Fibroblast of lung (primary cell): ENCODE results near the gene SPAG9. TPM values are rescaled to one million over a fixed set of nuclear protein-coding genes. Genes with fewer than 3 reads are reported as not detected.

Source experiments
- DNase-seq, 2 donors: peaks; one replicate each; pipeline versions ENCODE4 v3.0.0 to v3.0.0-alpha.2; 2010; ENCODE audit warnings: low read depth in 2 of 2
- H2AFZ ChIP-seq: 2 replicates; pipeline ENCODE4 v1.5.1; 2012; ENCODE audit warnings: low read length, control low read depth, inconsistent platforms
- H3K27ac ChIP-seq: 2 replicates; pipeline ENCODE4 v1.5.1; 2011; ENCODE audit warnings: low read length, control low read depth; ENCODE audit not compliant: insufficient read depth
- H3K27me3 ChIP-seq: 2 replicates; pipeline ENCODE4 v1.5.1; 2011; ENCODE audit warnings: mild to moderate bottlenecking, low read length; ENCODE audit not compliant: control insufficient read depth, insufficient read depth
- H3K36me3 ChIP-seq: 2 replicates; pipeline ENCODE4 v1.5.1; 2011; ENCODE audit warnings: low read length; ENCODE audit not compliant: control insufficient read depth, insufficient read depth
- H3K4me1 ChIP-seq: 2 replicates; pipeline ENCODE4 v1.5.1; 2011; ENCODE audit warnings: low read length; ENCODE audit not compliant: control insufficient read depth, insufficient read depth; ENCODE audit errors: extremely low read depth
- H3K4me2 ChIP-seq: 2 replicates; pipeline ENCODE4 v1.5.1; 2011; ENCODE audit warnings: low read length, control low read depth; ENCODE audit not compliant: insufficient read depth; ENCODE audit errors: extremely low read depth
- H3K4me3 ChIP-seq, 4 experiments: fragments of 200-600 bp in 1 of 4; sonication (generic) in 1 of 4; replicated peaks in 1 of 4; 2 replicates each; pipeline ENCODE4 v1.5.1; 2011 to 2016; ENCODE audit warnings: low read length in 4 of 4, low read depth in 3 of 4, mild to moderate bottlenecking in 3 of 4, control low read depth in 2 of 4, inconsistent platforms in 1 of 4, mixed read lengths in 1 of 4; ENCODE audit not compliant: insufficient read depth in 1 of 4; ENCODE audit errors: control extremely low read depth in 1 of 4
- H3K79me2 ChIP-seq: 2 replicates; pipeline ENCODE4 v1.5.1; 2012; ENCODE audit warnings: mild to moderate bottlenecking, low read length, inconsistent platforms; ENCODE audit not compliant: control insufficient read depth, insufficient read depth
- H3K9ac ChIP-seq: 2 replicates; pipeline ENCODE4 v1.5.1; 2011; ENCODE audit warnings: mild to moderate bottlenecking, low read length, control low read depth; ENCODE audit not compliant: insufficient read depth
- H3K9me3 ChIP-seq: 2 replicates; pipeline ENCODE4 v1.5.1; 2012; ENCODE audit warnings: low read depth, low read length; ENCODE audit not compliant: control insufficient read depth, insufficient read depth
- H4K20me1 ChIP-seq: 2 replicates; pipeline ENCODE4 v1.5.1; 2011; ENCODE audit warnings: low read length; ENCODE audit not compliant: control insufficient read depth, insufficient read depth; ENCODE audit errors: extremely low read depth
- EZH2 ChIP-seq: IDR thresholded peaks from 2 replicates; pipeline ENCODE4 v1.5.1; 2012; ENCODE audit warnings: low read length, control low read depth, mild to moderate bottlenecking; ENCODE audit errors: missing control alignments
- polyA plus RNA-seq, 2 donors: library from polyadenylated mRNA; depleted of rRNA in 1 of 2; stranded (reverse) in 1 of 2; unstranded in 1 of 2; fragments of >200 nt; gene quantifications; 2 replicates each; pipeline ENCODE4 v1.2.1, GENCODE V29; 2011 to 2012; ENCODE audit warnings: missing spikeins in 1 of 2
- total RNA-seq: library from RNA; depleted of rRNA; stranded (reverse); fragments of >200 nt; gene quantifications from 2 replicates; pipeline ENCODE4 v1.2.1, GENCODE V29; 2014
- TF ChIP-seq, protein P1 (sequence below), 2 donors: IDR thresholded peaks in 1 of 2; conservative IDR thresholded peaks in 1 of 2; 1 replicate in 1 of 2; 2 replicates in 1 of 2; pipeline ENCODE4 v1.5.1; 2011 to 2012; ENCODE audit warnings: low read length in 2 of 2, control low read depth in 1 of 2, inconsistent platforms in 1 of 2, low read depth in 1 of 2, mild to moderate bottlenecking in 1 of 2

The SPAG9 gene
- total and polyA plus RNA-seq, 2 donors (not counting 1 experiment from before 2014, with no cell fraction given): 49.8 to 126 TPM

- Histone ChIP-seq H3K4me2 (no peak overlapping the region), H3K9me3 (no peaks in the 10 kb centered on the region), H3K27ac (no peak overlapping the region), H3K4me1 (peaks cover 2% of the 10 kb centered on the region), H4K20me1 (no peaks in the 10 kb centered on the region), H3K36me3 (peaks cover 2% of the 10 kb centered on the region), H3K27me3 (no peaks in the 10 kb centered on the region), H3K4me3 (no peak overlapping the region), H3K9ac (no peak overlapping the region), H3K79me2 (no peaks in the 10 kb centered on the region), H2AFZ (no peak overlapping the region)
- DNase-seq: no peak
- TF ChIP-seq, protein P1, sequence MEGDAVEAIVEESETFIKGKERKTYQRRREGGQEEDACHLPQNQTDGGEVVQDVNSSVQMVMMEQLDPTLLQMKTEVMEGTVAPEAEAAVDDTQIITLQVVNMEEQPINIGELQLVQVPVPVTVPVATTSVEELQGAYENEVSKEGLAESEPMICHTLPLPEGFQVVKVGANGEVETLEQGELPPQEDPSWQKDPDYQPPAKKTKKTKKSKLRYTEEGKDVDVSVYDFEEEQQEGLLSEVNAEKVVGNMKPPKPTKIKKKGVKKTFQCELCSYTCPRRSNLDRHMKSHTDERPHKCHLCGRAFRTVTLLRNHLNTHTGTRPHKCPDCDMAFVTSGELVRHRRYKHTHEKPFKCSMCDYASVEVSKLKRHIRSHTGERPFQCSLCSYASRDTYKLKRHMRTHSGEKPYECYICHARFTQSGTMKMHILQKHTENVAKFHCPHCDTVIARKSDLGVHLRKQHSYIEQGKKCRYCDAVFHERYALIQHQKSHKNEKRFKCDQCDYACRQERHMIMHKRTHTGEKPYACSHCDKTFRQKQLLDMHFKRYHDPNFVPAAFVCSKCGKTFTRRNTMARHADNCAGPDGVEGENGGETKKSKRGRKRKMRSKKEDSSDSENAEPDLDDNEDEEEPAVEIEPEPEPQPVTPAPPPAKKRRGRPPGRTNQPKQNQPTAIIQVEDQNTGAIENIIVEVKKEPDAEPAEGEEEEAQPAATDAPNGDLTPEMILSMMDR (conservative IDR thresholded peaks at IDR 0.05 in 1 of 2, IDR thresholded peaks at IDR 0.05 in 1 of 2; ENCODE audit: low read depth in 1 of 2, low read length in 2 of 2): no peak
- TF ChIP-seq EZH2: no peak
Observed at GRCh38 chr17:51012538-51012937, 108.1 kb downstream of the SPAG9 start.

GRCh38 chr17:51010173-51010675, 110.4 kb downstream of the SPAG9 start:
- Histone ChIP-seq H3K36me3 (peaks cover 2% of the 10 kb centered on the region), H4K20me1 (no peaks in the 10 kb centered on the region), H3K79me2 (no peaks in the 10 kb centered on the region), H3K9ac (no peak overlapping the region), H3K9me3 (no peaks in the 10 kb centered on the region), H2AFZ (no peak overlapping the region), H3K4me3 (no peak overlapping the region), H3K27ac (no peak overlapping the region), H3K4me2 (no peak overlapping the region), H3K4me1 (no peaks in the 10 kb centered on the region), H3K27me3 (no peaks in the 10 kb centered on the region)
- no peak for TF ChIP-seq EZH2
- TF ChIP-seq, protein P1 (conservative IDR thresholded peaks at IDR 0.05 in 1 of 2, IDR thresholded peaks at IDR 0.05 in 1 of 2; ENCODE audit: low read depth in 1 of 2, low read length in 2 of 2): no peak
- DNase-seq: peak in 1 of 2 donors; percentile 10

DNA sequence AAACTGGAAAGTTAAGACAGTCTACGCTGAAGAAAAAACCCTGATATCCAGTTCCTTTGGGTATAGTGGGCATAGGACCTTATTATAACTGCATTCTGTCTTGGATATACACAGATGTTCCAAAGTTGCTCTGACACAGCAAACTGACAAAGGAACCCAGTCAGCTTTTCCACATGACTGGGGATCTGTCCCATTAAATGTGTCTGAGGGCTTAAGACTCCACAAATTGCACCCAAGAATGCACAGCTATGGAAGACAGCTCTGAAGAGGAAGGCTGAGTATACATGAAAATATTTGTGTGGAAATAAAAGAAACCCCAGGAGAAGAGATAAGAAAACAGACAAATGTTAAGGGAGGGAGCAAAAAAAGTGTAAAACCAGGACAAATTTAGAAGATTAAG, 114.1 kb downstream of the SPAG9 start:
- peaks cover 2% of the 10 kb centered on the region for H3K36me3 ChIP-seq
- H3K9ac ChIP-seq: no peak overlapping the region
- no peaks in the 10 kb centered on the region for H3K9me3 ChIP-seq
- peak in 1 of 2 donors; percentile 88 for DNase-seq
- no peaks in the 10 kb centered on the region for H4K20me1 ChIP-seq
- H3K4me1 ChIP-seq: no peaks in the 10 kb centered on the region
- no peak overlapping the region for H3K27ac ChIP-seq
- no peak overlapping the region for H3K4me3 ChIP-seq
- TF ChIP-seq, protein P1 (conservative IDR thresholded peaks at IDR 0.05 in 1 of 2, IDR thresholded peaks at IDR 0.05 in 1 of 2; ENCODE audit: low read depth in 1 of 2, low read length in 2 of 2): no peak
- TF ChIP-seq EZH2: no peak
- no peak overlapping the region for H3K4me2 ChIP-seq
- H2AFZ ChIP-seq: no peak overlapping the region
- no peaks in the 10 kb centered on the region for H3K79me2 ChIP-seq
- H3K27me3 ChIP-seq: no peaks in the 10 kb centered on the region
